Suppressor macrophage treated with lipopolysaccharide for 1 hour (primary cell): Measurements from ENCODE around the gene DBT.

ENCODE experiments used
- DNase-seq, 3 donors: peaks; one replicate each; pipeline ENCODE4 v3.0.0-alpha.2; 2020 to 2022

DBT gene

DNA sequence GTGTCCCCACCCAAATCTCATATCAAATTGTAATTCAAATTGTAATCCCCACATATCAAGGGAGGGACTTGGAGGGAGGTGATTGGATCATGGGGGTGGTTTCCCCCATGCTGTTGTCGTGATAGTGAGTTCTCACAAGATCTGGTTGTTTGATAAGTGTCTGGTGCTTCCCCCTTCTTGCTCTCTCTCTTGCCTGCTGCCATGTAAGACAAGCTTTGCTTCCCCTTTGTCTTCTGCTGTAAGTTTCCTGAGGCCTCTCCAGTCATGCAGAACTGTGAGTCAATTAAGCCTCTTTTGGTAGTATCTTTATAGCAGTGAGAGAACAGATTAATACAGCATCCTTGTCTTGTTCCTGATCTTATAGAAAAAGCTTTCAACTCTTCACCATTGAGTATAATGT, 65.1 kb downstream of the DBT start:
- DNase-seq, result peak in 2 of 3 donors; percentile 2 to 3

DNA sequence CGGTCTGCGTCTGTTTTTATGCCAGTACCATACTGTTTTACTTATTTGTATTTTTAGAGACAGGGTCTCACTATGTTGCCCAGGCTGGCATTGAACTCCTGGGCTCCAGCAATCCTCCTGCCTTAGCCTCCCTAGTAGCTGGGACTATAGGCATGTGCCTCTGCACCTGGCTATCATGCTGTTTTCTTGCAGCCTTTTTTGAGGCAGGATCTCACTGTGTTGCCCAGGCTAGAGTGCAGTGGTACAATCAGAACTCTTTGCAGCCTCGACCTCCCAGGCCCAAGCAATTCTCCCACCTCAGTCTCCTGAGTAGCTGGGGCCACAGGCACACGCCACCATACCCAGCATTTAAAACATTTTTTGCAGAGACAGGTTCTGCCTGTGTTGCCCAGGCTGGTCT, 66.3 kb downstream of the DBT start:
- DNase-seq, result no peak

DNA sequence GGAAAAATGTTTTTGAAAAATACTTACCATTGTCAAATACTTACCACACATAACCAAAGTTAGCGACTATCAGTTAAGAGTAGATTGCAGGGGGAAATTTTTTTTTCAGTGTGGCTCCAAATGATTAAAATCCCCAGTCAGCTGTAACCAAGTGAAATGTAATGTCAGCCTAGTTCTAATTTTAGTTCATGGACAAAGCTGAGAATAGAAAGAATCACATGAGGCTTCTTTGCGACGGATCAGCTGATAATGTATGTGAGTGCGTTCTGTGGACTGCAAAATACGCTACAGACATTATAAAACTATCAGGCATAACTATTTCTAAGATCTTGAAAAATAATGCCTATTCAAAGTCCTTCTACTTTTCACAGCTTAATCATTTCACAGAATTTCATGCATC, 71.5 kb downstream of the DBT start, which contains the start of gene LRRC39:
Gene LRRC39 (minus strand): TSS at position 166 of the 400 bp plus-strand sequence. CDS start 9,740 bp downstream, outside the sequence.
- DNase-seq, result no peak

DNA sequence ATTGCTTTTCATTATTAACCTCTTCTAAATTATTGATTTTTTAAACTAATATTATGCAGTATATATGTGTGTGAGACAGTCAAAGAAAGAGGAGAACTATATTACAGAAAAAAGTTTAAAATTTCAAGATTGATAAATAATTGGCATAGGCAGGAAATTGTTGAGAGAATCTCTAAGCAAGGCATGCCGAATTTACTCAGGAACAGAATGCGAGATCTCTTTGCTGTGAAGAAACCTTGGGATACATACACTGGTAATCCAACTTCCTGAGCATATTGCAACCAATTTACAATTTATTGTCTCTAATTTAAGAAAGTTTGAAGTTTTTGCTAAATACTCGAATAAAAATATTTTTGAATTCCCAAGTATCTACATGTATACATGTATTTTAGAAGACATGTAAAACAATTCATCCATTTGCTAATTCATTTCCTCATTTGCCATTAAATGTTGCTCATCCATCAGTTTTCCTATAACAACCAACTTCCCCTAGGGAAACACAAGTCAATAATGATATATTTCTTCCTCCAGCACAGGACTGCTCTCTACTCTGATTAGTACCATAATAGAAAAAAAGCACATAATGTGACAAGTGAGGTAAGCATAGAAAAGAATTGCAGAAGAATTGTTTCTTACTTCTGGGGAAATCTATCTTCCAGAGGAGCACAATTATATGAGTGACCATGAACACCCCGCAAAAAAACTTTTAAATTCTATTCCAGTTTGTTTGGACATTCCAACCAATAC, 72.2 kb downstream of the DBT start:
- peak in 1 of 3 donors; percentile 4 for DNase-seq

DNA sequence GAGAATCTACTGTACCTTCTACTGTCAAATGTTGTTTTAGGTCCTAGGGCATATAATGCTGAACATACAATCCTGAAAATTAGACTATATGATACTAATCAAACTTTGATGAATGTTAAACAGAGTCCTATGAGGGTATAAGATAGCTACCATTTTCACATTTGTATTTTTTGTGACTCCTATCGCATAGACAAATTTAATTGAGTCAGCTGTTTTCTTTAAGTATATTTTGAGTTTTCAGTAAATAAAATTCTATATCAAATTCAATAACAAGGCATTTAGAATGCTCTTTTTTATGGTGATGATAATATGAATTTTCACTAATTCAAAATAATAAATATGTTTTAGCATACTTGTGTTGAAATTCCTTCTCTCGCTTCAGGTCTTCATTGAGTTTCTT, 81.6 kb downstream of the DBT start:
- DNase-seq, result no peak

DNA sequence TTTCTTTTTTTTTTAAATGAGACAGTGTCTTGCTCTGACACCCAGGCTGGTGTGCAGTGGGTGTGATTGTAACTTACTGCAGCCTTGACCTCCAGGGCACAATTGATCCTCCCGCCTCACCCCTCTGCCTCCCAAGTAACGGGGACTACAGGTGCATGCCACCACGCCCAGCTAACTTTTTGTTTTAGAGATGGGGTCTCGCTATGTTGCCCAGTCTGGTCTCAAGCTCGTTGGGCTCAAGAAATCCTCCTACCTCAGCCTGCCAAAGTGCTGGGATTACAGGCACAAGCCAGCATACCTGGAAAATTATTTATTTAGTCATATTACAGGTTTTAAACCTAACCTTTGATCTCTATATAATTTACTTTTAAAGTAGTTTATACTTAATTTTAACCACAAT, 84.9 kb downstream of the DBT start:
- no peak for DNase-seq

DNA sequence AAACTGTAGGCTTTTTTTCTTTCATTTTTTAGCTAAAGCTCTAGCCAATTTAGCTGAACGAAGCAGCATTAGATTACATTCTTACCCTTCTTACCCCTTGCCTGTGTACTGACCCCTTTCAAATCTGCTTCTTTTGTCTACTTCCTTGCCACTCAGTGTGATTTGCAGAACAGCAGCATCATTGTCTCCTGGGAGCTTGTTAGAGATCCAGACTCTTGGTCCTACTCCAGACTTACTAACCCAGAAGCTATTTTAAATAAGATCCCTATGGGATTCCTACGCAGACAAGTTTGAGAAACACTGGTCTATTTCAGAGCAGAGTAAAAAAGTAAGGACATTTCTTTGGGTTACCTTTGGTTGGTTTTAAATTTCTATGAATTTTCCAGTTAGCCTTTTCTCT, 85.4 kb downstream of the DBT start:
- DNase-seq, result no peak

DNA sequence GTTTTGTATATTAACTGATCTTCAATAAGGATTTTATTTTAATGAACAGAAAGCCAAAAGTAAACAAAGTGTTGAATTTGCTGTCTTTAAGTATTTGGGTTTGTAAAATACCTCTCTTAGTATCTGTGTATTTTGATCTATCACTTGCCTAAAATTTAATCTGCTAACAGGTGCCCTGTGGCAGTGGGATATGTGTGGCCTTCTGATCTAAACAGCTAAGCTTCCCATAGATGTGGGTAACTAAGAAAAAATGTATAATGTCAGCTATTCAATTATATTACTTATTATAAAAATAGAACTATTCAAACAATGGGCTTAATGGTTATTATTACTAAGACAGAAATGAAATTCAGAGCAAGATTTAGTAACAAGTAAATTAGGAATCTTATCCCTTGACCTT, 86.8 kb downstream of the DBT start:
- no peak for DNase-seq

DNA sequence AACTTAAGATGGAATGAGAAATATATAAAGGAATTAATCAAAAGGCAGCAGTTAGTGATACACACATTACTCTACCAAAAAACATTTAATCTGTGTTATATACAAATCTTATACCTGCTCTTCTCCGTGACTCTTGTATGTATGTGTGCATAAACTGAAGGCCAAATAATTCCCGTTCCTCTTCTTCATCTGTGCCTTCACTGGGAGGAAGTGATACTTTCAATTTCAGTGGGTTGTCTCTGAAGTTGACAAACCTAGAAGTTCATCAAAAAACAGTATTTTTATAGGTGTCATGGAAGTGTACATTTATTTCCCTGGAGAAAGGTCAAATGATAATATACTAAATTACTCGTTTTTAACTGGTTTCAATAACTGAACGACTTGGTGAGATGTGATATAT, 97.4 kb downstream of the DBT start:
- DNase-seq, result peak; percentile 19 to 39 (median 38)

DNA sequence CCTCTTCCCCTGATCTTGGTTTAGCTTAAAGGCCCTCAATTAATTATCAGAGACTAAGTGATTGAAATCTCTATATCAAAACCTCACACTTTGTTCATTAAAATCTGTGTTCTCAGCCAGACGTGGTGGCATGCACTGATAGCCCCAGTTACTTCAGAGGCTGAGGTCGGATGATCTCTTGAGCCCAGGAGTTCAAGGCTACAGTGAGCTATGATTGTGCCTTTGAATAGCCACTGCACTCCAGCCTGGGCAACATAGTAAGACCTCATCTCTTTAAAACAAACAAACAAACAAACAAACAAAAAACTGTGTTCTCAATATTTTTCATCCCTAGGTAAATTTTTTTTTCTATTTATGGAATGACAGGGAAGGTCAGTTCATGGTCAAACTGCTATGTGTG, 98.0 kb downstream of the DBT start:
- no peak for DNase-seq

DNA sequence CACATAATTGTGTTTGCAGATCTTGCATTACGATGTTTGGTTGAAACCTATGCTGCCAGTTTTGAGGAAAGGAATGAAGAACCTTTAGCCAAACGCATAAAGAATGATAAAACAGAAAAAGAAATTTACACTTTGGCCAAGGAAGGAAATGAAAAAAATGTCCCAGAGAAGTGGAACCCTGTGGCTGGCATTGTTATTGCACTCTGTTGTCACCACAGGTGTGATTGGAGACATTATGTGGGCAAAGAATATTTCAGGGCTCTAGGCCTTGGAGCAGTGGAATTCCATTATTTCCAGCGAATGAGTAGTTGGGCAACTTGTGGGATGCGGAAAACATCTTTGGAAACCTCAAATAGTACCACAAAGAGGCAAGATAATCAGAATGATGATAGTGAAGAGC, 101.8 kb downstream of the DBT start:
- DNase-seq, result no peak

DNA sequence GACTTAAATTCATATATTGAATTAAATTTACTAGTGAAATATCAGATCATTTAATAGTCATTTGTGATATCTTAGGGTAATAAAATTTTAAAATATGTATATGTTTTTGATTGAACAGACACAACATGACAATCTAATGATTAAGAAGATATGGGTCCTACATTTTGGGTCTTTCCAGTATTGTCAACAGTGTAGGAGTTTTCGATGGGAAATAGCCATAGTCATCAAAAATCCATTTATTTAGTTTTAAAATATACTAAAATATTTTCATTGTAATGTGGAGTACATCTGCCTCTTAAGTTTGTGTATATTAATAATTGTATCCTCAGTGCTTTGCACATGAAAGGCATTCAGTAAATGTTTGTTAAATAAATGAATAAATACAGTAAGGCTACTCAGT, 102.7 kb downstream of the DBT start:
- no peak for DNase-seq

DNA sequence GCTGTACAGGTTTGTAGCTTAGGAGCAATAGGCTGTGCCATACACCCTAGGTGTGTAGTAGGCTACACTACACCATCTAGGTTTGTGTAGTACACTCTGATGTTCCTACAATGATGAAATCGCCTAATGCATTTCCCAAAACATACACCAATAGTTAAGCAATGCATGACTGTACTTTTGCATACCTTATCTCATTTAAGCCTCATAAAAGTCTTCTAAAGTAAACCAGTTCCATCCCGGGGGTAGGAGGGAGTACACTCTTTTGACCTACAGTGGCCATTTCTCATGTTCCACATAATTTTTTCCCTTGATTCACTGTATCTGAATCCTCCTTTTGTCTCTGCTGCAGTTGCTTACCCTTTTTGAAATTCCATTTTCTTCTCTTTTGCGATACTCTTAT, 104.5 kb downstream of the DBT start:
- DNase-seq, result no peak

DNA sequence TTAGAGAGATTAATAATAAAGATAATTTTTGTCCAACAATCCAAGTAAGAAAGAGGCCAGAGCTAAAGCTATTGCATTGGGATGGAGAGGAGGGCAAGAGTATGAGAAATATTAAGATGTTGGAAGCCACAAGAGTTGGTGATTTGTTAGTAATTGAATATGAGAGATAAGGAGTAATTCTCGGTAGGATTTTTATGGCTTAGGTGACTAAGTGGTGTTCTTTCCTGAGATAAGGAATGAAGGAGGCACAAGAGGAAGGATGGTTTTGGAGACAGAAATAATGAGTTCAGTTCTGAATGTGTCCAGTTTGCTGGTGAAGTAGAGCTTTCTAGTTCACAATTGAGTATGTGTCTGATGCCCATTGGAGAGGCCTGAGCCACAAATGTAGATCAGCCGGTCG, 107.3 kb downstream of the DBT start:
- DNase-seq, result no peak

DNA sequence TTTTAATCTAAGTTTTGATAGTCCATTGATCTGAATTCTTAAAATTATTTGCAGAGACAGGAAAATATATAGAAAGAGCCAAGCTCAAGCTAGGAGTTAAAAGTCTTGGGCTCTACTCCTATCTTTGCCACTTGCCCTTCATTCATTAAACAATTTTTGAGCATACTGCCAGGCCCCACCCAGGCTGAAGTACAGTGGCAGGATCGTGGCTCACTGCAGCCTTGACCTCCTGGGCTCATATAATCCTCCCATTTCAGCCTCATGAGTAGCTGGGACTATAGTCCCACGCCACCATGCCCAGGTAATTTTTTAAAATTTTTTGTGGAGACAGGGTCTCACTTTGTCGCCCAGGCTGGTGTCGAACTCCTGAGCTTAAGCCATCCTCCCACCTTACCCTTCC, 108.4 kb downstream of the DBT start:
- DNase-seq, result no peak

DNA sequence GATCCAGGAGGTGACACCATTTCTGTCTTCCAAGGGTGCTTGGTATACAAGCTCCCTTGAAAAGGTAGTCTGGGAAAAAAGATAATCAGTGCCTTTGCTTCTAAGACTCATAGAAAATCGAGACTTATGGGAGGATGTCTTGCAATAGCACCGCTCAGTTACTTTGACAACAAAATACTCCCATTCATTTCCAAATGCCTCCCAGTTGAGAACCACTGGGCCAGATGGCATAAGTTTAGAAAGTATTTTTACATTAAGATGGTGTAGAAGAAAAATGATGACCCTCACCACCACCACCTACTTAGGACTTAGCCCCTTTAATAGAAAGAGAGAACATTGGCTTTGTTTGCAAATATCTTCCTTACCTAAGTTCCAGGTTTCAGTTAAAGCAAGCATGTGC, 112.0 kb downstream of the DBT start:
- DNase-seq, result no peak
